ENCODE data around the gene RIN1.
"Not testable (repeated sequence)": the region's sequence is repeated elsewhere in the genome, so short reads cannot be mapped to it uniquely, and the experiment has no call there.

Gene RIN1

GRCh38 chr11:66336234-66337102, at the start of gene RIN1:
Gene RIN1, minus strand, starts transcription at chr11:66336434. Its CDS starts 32 bp downstream, at chr11:66336402.
- DNase-seq, result peak; percentile 73

- not testable (repeated sequence) for DNase-seq
These were observed 48.1 kb upstream of the RIN1 start for GRCh38 chr11:66384316-66384715.

GRCh38 chr11:66380264-66380663, 44.0 kb upstream of the RIN1 start:
- DNase-seq, result not testable (repeated sequence)

GRCh38 chr11:66373690-66374287, 37.6 kb upstream of the RIN1 start:
- DNase-seq, result not testable (repeated sequence)

- no peak for DNase-seq
These were observed 37.0 kb upstream of the RIN1 start for GRCh38 chr11:66373265-66373664.

GRCh38 chr11:66371627-66372415, 35.6 kb upstream of the RIN1 start, which contains the start of gene SLC29A2:
Gene SLC29A2, minus strand, starts transcription at chr11:66371760. Its CDS starts 169 bp downstream, at chr11:66371591.
- DNase-seq, result peak; percentile 67

GRCh38 chr11:66369073-66369894, 33.0 kb upstream of the RIN1 start:
- no peak for DNase-seq

GRCh38 chr11:66368484-66368883, 32.2 kb upstream of the RIN1 start:
- no peak for DNase-seq

- no peak for DNase-seq
These were observed 31.5 kb upstream of the RIN1 start for GRCh38 chr11:66367561-66368312.

- no peak for DNase-seq
These were observed 30.7 kb upstream of the RIN1 start for GRCh38 chr11:66366844-66367477.

- DNase-seq, result no peak
These were observed 29.7 kb upstream of the RIN1 start for GRCh38 chr11:66365711-66366619.

- no peak for DNase-seq
These were observed 28.9 kb upstream of the RIN1 start for GRCh38 chr11:66365166-66365565.

- no peak for DNase-seq
These were observed 27.7 kb upstream of the RIN1 start for GRCh38 chr11:66363805-66364535.

- DNase-seq, result no peak
These were observed 27.0 kb upstream of the RIN1 start for GRCh38 chr11:66363187-66363601.

- DNase-seq, result no peak
These were observed 26.4 kb upstream of the RIN1 start for GRCh38 chr11:66362481-66363147.

GRCh38 chr11:66361502-66361941, 25.3 kb upstream of the RIN1 start:
- DNase-seq, result no peak

GRCh38 chr11:66360406-66361073, 24.3 kb upstream of the RIN1 start:
- no peak for DNase-seq

GRCh38 chr11:66359662-66360087, 23.4 kb upstream of the RIN1 start:
- no peak for DNase-seq

Data from left hindlimb (tissue), 1 donor.